GM19438 (cell line): ENCODE data around the gene DERL2.

Source experiments
- ATAC-seq: cut with Tn5 transposase; IDR thresholded peaks from one replicate; pipeline ENCODE4 v1.9.1; 2021; ENCODE audit warnings: low read depth; ENCODE audit not compliant: unreplicated experiment

Gene DERL2

GRCh38 chr17:5502552-5502951, 16.6 kb upstream of the DERL2 start:
- ATAC-seq, result no peak

- no peak for ATAC-seq
Observed at GRCh38 chr17:5501685-5502084, 15.7 kb upstream of the DERL2 start.

GRCh38 chr17:5500589-5501391, 14.8 kb upstream of the DERL2 start:
- ATAC-seq, result no peak

- no peak for ATAC-seq
Observed at GRCh38 chr17:5500247-5500588, 14.2 kb upstream of the DERL2 start.

- ATAC-seq, result no peak
Observed at GRCh38 chr17:5499476-5500231, 13.7 kb upstream of the DERL2 start.

- no peak for ATAC-seq
Observed at GRCh38 chr17:5492970-5493369, 7.0 kb upstream of the DERL2 start.

- ATAC-seq, result no peak
Observed at GRCh38 chr17:5488752-5489151, 2.8 kb upstream of the DERL2 start.

GRCh38 chr17:5486206-5487124, 487 bp upstream of the DERL2 start, which contains the start of gene MIS12:
TSS of gene MIS12 (plus strand) at chr17:5486566. CDS start at chr17:5488863, 2,297 bp downstream.
- ATAC-seq, result peak; percentile 81

- ATAC-seq, result no peak
Observed at GRCh38 chr17:5481451-5481850, 4.5 kb downstream of the DERL2 start.

- ATAC-seq, result no peak
Observed at GRCh38 chr17:5480962-5481361, 5.0 kb downstream of the DERL2 start.

- ATAC-seq, result no peak
Observed at GRCh38 chr17:5478992-5479391, 7.0 kb downstream of the DERL2 start.

- ATAC-seq, result no peak
Observed at GRCh38 chr17:5473906-5474305, 12.1 kb downstream of the DERL2 start.

GRCh38 chr17:5472511-5472910, 13.5 kb downstream of the DERL2 start:
- no peak for ATAC-seq

- ATAC-seq, result no peak
Observed at GRCh38 chr17:5468075-5468473, 17.9 kb downstream of the DERL2 start.

GRCh38 chr17:5467416-5467815, 18.6 kb downstream of the DERL2 start:
- no peak for ATAC-seq

GRCh38 chr17:5466295-5466694, 19.7 kb downstream of the DERL2 start:
- ATAC-seq, result no peak

GRCh38 chr17:5464717-5465507, 21.1 kb downstream of the DERL2 start:
- no peak for ATAC-seq

- ATAC-seq, result no peak
Observed at GRCh38 chr17:5446786-5447185, 39.2 kb downstream of the DERL2 start.

GRCh38 chr17:5444209-5444608, 41.8 kb downstream of the DERL2 start:
- ATAC-seq, result no peak

- no peak for ATAC-seq
Observed at GRCh38 chr17:5443728-5444127, 42.2 kb downstream of the DERL2 start.
